Right ventricle myocardium inferior (tissue), 1 donor: ENCODE measurements around the gene ACE2. TPM values are rescaled to one million over a fixed set of nuclear protein-coding genes. Genes with fewer than 3 reads are reported as not detected.

Experiments
- ATAC-seq: fragments of 200-7000 bp; cut with Tn5 transposase; one replicate; pipeline ENCODE4 v1.9.1; 2020; ENCODE audit warnings: mild to moderate bottlenecking, moderate library complexity
- DNase-seq: peaks from one replicate; pipeline ENCODE4 v3.0.0; 2021; ENCODE audit errors: missing footprints
- intact Hi-C: fragments of 100-400 bp; cut with DNase I; formaldehyde crosslinking; loops from one replicate; pipeline ENCODE4 v1.11.0; 2022
- total RNA-seq: library from RNA; stranded (reverse); fragmentation: NEBNext Ultra II Directional; extraction: Animal tissue kit (Norgen Biotek cat#: 25700); gene quantifications from one replicate; pipeline ENCODE4 v1.2.1, GENCODE V29; 2021
- donor health status: DM: no; HTN: yes; CAD: no; lungs with severe emphysema.

ACE2 gene
- total RNA-seq, 1 donor from 2014 or later: 16.6 TPM

- DNase-seq (no peak), ATAC-seq (no peak)
Measured at GRCh38 chrX:15524417-15524816, 76.3 kb downstream of the ACE2 start.

GRCh38 chrX:15523088-15523487 lies 77.7 kb downstream of the ACE2 start:
- ATAC-seq: no peak
- intact Hi-C loops: no loop called here
- DNase-seq: no peak

More at GRCh38 chrX:15524417-15524816, 76.3 kb downstream of the ACE2 start:
- intact Hi-C loops: no loop called here

GRCh38 chrX:15522464-15522863 lies 78.3 kb downstream of the ACE2 start:
- ATAC-seq (no peak), DNase-seq (no peak)
- intact Hi-C loops: no loop called here

GRCh38 chrX:15515931-15516330 lies 84.8 kb downstream of the ACE2 start:
- ATAC-seq (no peak), DNase-seq (no peak)
- intact Hi-C loops: no loop called here

GRCh38 chrX:15514279-15514678 lies 86.5 kb downstream of the ACE2 start:
- no peak for ATAC-seq
- intact Hi-C loops: no loop called here
- DNase-seq: no peak

- no peak for DNase-seq
- intact Hi-C loops: no loop called here
- no peak for ATAC-seq
Measured at GRCh38 chrX:15512401-15512965, 88.3 kb downstream of the ACE2 start.

- intact Hi-C loops: no loop called here
- DNase-seq (no peak), ATAC-seq (no peak)
Measured at GRCh38 chrX:15511563-15511962, 89.2 kb downstream of the ACE2 start.

Other genes starting within 250 kb of the ACE2 start
- 23.5 TPM for gene VEGFD, start 216.5 kb downstream of the ACE2 start, total RNA-seq
- gene PIR, start 107.6 kb downstream of the ACE2 start, total RNA-seq: 13.2 TPM
- gene BMX, start 100.2 kb downstream of the ACE2 start, total RNA-seq: 1.4 TPM
- gene CLTRN, start 63.8 kb upstream of the ACE2 start, total RNA-seq: 0.70 TPM
- gene CA5B, start 137.3 kb upstream of the ACE2 start, total RNA-seq: 2.4 TPM
- 6.8 TPM for gene ZRSR2, start 189.5 kb upstream of the ACE2 start, total RNA-seq